HCT116 (cell line): ENCODE measurements around the gene MYCBP2. TPM values are rescaled to one million over a fixed set of nuclear protein-coding genes. Genes with fewer than 3 reads are reported as not detected.

Experiments
- ATAC-seq: fragments of 200-7000 bp; cut with Tn5 transposase; 2 replicates; pipeline ENCODE4 v1.9.1; 2020; ENCODE audit warnings: mild to moderate bottlenecking, moderate library complexity
- BruUV-seq: library from RNA; stranded (reverse); fragments of 400-500 nt; replicated peaks from 2 replicates; lab custom pipeline; 2021; lab: Mats Ljungman, UMichigan
- CTCF ChIA-PET: fragments of 300-600 bp; sonication (Branson Sonifier 250); formaldehyde crosslinking; loops from one replicate; lab custom pipeline; 2021; ENCODE audit warnings: antibody characterized with exemption; lab: Charles Lee
- POLR2A ChIA-PET: fragments of 300-600, 350-600 bp; sonication (Branson Sonifier 250); formaldehyde crosslinking; loops from one replicate; lab custom pipeline; 2021; ENCODE audit warnings: antibody characterized with exemption; lab: Charles Lee
- RAD21 ChIA-PET, 2 experiments: fragments of 300-600 bp; sonication (Branson Sonifier 250); formaldehyde crosslinking; loops; one replicate each; lab custom pipeline; 2023; ENCODE audit warnings: low total read pairs in 2 of 2; ENCODE audit not compliant: uncharacterized antibody in 2 of 2, unreplicated experiment in 2 of 2, low non-redundant PET in 1 of 2; lab: Charles Lee
- DNase-seq: peaks from one replicate; pipeline ENCODE4 v3.0.0-alpha.2; 2010; ENCODE audit warnings: low read depth, low spot score
- H2AFZ ChIP-seq: fragments of 200-600 bp; shearing (Covaris generic), sonication (generic); 2 replicates; pipeline ENCODE4 v1.6.1; 2017; ENCODE audit warnings: low read depth, mixed run types, mixed read lengths, antibody characterized with exemption, low read length; ENCODE audit not compliant: poor library complexity, severe bottlenecking
- H3K27ac ChIP-seq: 2 replicates; pipeline ENCODE4 v1.5.1; 2012; ENCODE audit warnings: low read depth, low read length
- H3K27me3 ChIP-seq: fragments of 200-600 bp; sonication (generic); 2 replicates; pipeline ENCODE4 v1.6.1; 2016; ENCODE audit warnings: mixed run types, low read length, mixed read lengths; ENCODE audit not compliant: insufficient read depth
- H3K36me3 ChIP-seq, 2 experiments: fragments of 200-500 bp in 1 of 2; fragments of 200-600 bp in 1 of 2; sonication (Bioruptor generic) in 1 of 2; sonication (generic) in 1 of 2; 2 replicates each; pipeline versions ENCODE4 v1.5.1 to v1.6.1; 2014 to 2016; ENCODE audit warnings: low read length in 2 of 2, inconsistent platforms in 1 of 2, mixed read lengths in 1 of 2, mixed run types in 1 of 2; ENCODE audit not compliant: insufficient read depth in 2 of 2, control insufficient read depth in 1 of 2
- H3K4me1 ChIP-seq, 2 experiments: fragments of 200-600 bp in 1 of 2; sonication (generic) in 1 of 2; 2 replicates each; pipeline versions ENCODE4 v1.5.1 to v1.6.1; 2012 to 2017; ENCODE audit warnings: low read length in 2 of 2, inconsistent platforms in 1 of 2, mild to moderate bottlenecking in 1 of 2, mixed read lengths in 1 of 2, mixed run types in 1 of 2, moderate library complexity in 1 of 2; ENCODE audit not compliant: insufficient read depth in 2 of 2, control insufficient read depth in 1 of 2
- H3K4me2 ChIP-seq: fragments of 200-600 bp; sonication (generic); 2 replicates; pipeline ENCODE4 v1.6.1; 2017; ENCODE audit warnings: mixed run types, low read length, mixed read lengths
- H3K4me3 ChIP-seq, 2 experiments: fragments of 200-600 bp in 1 of 2; sonication (generic) in 1 of 2; replicated peaks in 1 of 2; 2 replicates each; pipeline ENCODE4 v1.5.1; 2011 to 2016; ENCODE audit warnings: low read length in 2 of 2, control low read depth in 1 of 2, low read depth in 1 of 2, mild to moderate bottlenecking in 1 of 2, mixed read lengths in 1 of 2, mixed run types in 1 of 2
- H3K79me2 ChIP-seq: fragments of 200-600 bp; sonication (generic); 2 replicates; pipeline ENCODE4 v1.6.1; 2017; ENCODE audit warnings: mild to moderate bottlenecking, mixed run types, low read length, moderate library complexity, mixed read lengths; ENCODE audit not compliant: insufficient read depth
- H3K9ac ChIP-seq: fragments of 200-600 bp; sonication (generic); 2 replicates; pipeline ENCODE4 v1.6.1; 2016; ENCODE audit warnings: low read length, mixed read lengths
- H3K9me2 ChIP-seq: fragments of 200-600 bp; sonication (generic), shearing (Covaris generic); 2 replicates; pipeline ENCODE4 v1.6.1; 2017; ENCODE audit warnings: mixed run types, mild to moderate bottlenecking, moderate library complexity; ENCODE audit not compliant: insufficient read depth
- H3K9me3 ChIP-seq, 2 experiments: fragments of 200-500 bp in 1 of 2; fragments of 200-600 bp in 1 of 2; sonication (Bioruptor generic) in 1 of 2; sonication (generic) in 1 of 2; 2 replicates each; pipeline ENCODE4 v1.6.1; 2014 to 2017; ENCODE audit warnings: low read length in 2 of 2, mixed read lengths in 2 of 2, inconsistent platforms in 1 of 2, low read depth in 1 of 2, mild to moderate bottlenecking in 1 of 2, mixed run types in 1 of 2, moderate library complexity in 1 of 2; ENCODE audit not compliant: control insufficient read depth in 1 of 2, insufficient read depth in 1 of 2
- H4K20me1 ChIP-seq: fragments of 200-600 bp; sonication (generic), shearing (Covaris generic); 2 replicates; pipeline ENCODE4 v1.6.1; 2017; ENCODE audit warnings: mixed run types, mild to moderate bottlenecking, moderate library complexity; ENCODE audit not compliant: insufficient read depth
- ATF3 ChIP-seq: IDR thresholded peaks from 2 replicates; pipeline ENCODE4 v1.6.1; 2012
- EGR1 ChIP-seq: IDR thresholded peaks from 2 replicates; pipeline ENCODE4 v1.6.1; 2012; ENCODE audit warnings: low read depth
- EZH2 ChIP-seq: fragments of 200-600 bp; sonication (generic); IDR thresholded peaks from 2 replicates; pipeline ENCODE4 v1.6.1; 2017; ENCODE audit warnings: antibody characterized with exemption, mixed run types
- EZH2phosphoT487 ChIP-seq: fragments of 200-600 bp; IDR thresholded peaks from 2 replicates; pipeline ENCODE4 v1.6.1; 2018; ENCODE audit warnings: antibody characterized with exemption, borderline replicate concordance
- POLR2A ChIP-seq: IDR thresholded peaks from 2 replicates; pipeline ENCODE4 v1.7.0; 2011; ENCODE audit warnings: borderline replicate concordance; ENCODE audit not compliant: insufficient read depth, insufficient read length; ENCODE audit errors: extremely low read depth
- POLR2AphosphoS5 ChIP-seq: IDR thresholded peaks from 2 replicates; pipeline ENCODE4 v1.6.1; 2011; ENCODE audit warnings: mild to moderate bottlenecking, low read depth, low read length, moderate library complexity
- REST ChIP-seq: IDR thresholded peaks from 2 replicates; pipeline ENCODE4 v1.6.1; 2012; ENCODE audit warnings: low read depth
- SP1 ChIP-seq: IDR thresholded peaks from 2 replicates; pipeline ENCODE4 v1.6.1; 2012; ENCODE audit warnings: low read depth
- ZFX ChIP-seq: fragments of 450-650 bp; IDR thresholded peaks from 2 replicates; pipeline ENCODE4 v1.6.1; 2017
- intact Hi-C: fragments of 100-400 bp; cut with micrococcal nuclease; formaldehyde crosslinking; loops from 2 replicates; pipeline ENCODE4 v1.10.0; 2022
- total RNA-seq: library from RNA; stranded (reverse); gene quantifications from one replicate; pipeline ENCODE4 v1.2.1, GENCODE V29; 2021; ENCODE audit not compliant: unreplicated experiment

The MYCBP2 gene
- total RNA-seq, 1 experiment from 2014 or later = 48.5 TPM

- TF ChIP-seq ZFX = no peak
- no peak for TF ChIP-seq POLR2A
- TF ChIP-seq EGR1 = no peak
- TF ChIP-seq REST = no peak
These were observed 259.4 kb downstream of the MYCBP2 start (continued) for GRCh38 chr13:77067519-77067918.

- H3K4me2 ChIP-seq = no peak overlapping the region
- no peak overlapping the region for H2AFZ ChIP-seq
- DNase-seq (no peak), ATAC-seq (no peak)
- H4K20me1 ChIP-seq = no peaks in the 10 kb centered on the region
- H3K4me3 ChIP-seq = no peak overlapping the region
- ChIA-PET POLR2A (no interaction called here), RAD21 (no interaction called here), CTCF (no interaction called here)
- no peaks in the 10 kb centered on the region for H3K79me2 ChIP-seq
- H3K27ac ChIP-seq = no peak overlapping the region
- intact Hi-C loops = no loop called here
- peaks cover 21 to 31% of the 10 kb centered on the region in 2 experiments; a peak in 3 of 4 replicates for H3K36me3 ChIP-seq
- BruUV-seq = no TSS peak
- H3K9ac ChIP-seq = no peak overlapping the region
- no peaks in the 10 kb centered on the region for H3K27me3 ChIP-seq
- no peaks in the 10 kb centered on the region for H3K4me1 ChIP-seq
- no peaks in the 10 kb centered on the region for H3K9me3 ChIP-seq
- no peaks in the 10 kb centered on the region for H3K9me2 ChIP-seq
- no peak for TF ChIP-seq ATF3
- no peak for TF ChIP-seq EZH2
- TF ChIP-seq POLR2AphosphoS5 = no peak
- no peak for TF ChIP-seq EZH2phosphoT487
- TF ChIP-seq SP1 = no peak
- TF ChIP-seq, all 23 proteins: peak for 0
These were observed 261.3 kb downstream of the MYCBP2 start for GRCh38 chr13:77065461-77066147.
